ENCODE data around the gene CLRN3.

CLRN3 gene, protein sequence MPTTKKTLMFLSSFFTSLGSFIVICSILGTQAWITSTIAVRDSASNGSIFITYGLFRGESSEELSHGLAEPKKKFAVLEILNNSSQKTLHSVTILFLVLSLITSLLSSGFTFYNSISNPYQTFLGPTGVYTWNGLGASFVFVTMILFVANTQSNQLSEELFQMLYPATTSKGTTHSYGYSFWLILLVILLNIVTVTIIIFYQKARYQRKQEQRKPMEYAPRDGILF

DNA sequence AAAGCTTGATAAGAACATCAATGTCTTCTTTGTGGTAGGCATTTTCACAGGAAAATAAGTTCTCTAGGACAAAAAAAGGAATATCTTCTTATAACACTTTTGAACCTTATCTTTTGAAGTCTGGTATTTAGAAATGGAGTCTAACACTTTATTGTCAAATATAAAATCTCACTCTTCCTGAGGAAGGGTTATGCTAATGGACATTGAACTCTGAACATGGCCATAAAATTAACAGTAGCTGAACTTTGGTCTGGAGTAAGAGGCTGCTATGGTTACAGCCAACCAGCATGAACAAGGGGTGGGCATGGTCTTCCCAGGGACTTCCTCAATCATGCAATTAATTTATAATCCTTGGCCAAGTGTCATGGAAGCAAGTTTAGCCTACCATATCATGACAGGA, at the start of gene CLRN3:
Gene CLRN3 (minus strand): TSS at position 199 of the 400 bp plus-strand sequence. CDS start 157 bp downstream, at position 42.
- peak; percentile 85 for DNase-seq (ENCODE audit: low spot score)

DNA sequence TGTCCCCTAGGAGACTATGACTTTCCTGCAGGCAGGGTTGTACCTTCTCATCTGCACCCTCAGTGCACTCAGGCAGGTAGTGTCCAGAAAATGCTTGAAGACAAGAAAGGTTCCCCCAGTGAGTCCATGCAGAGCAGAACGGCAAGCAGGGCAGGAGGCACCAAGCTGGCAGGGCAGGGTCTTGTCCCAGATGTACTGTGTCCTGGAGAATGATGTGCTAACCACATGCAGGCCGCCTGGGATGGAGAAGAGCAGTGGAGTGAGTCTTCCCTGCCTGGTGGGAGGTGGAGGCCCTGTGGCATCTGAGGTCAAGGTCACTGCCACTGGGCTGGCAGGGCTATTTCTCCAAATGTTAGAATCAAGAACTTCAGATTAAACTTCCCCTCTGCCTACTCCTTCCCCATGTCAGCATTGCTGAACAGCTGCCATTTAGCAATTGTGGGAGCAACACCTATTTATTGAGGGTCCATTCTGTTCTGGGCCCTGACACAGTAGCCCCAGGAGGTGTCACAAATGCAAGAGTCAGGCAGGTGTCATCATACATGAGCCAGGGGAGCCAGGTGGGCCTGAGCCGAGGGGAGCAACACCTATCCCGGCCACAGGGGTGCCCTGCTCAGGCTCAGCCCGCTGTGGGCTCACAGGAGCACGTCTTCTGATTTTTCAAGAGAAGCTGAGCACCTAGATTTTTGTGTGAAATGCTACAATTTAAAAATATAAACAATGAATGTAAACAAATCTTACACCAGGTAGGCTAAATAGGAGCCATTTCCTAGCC, 48.3 kb upstream of the CLRN3 start:
- no peak for DNase-seq (ENCODE audit: low spot score)

DNA sequence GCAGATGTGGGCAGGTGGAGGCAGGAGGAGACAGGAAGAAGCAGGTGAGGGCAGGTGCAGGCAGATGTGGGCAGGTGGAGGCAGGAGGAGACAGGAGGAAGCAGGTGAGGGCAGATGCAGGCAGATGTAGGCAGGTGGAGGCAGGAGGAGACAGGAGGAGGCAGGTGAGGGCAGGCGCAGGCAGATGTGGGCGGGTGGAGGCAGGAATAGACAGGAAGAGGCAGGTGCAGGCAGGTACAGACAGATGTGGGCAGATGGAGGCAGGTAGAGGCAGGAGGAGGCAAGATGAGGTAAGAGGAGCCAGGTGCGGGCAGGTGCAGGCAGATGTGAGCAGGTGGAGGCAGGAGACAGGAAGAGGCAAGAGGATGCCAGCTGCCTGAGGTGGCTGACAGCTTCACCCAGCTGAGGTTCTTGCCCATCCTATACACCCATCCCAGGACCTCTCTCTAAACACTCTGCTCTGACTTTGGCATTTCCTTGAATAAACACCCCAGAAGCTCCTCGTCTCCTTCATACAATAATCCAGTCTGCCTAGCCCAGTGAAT, 47.1 kb upstream of the CLRN3 start:
- peak; percentile 18 for DNase-seq (ENCODE audit: low spot score)

DNA sequence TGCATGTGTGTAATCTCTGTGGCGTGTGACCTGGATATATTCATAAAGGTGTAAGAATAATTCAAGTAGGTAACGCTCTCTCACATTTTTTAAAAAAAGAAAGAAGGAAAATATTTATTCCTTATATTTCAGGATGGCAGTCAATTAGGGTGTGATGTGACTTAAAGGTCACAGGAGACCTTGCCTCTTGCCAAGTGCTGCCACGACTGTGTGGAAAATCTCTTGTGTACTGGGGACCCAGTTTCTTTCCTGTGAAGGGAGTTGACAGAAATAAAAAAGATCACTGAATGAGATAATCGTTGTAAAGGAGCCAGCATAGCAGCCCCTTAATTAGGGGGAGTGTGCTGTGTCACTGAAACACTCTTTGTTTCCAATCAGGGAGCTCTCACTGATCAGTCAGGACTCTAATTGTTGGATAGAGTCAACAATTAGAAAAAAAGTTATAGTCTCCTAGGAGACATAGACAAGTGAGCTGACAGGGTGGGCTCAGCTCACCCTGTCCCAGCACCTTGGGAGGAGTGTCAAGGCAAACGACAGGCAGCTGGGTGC, 45.2 kb upstream of the CLRN3 start:
- DNase-seq (ENCODE audit: low spot score), result no peak

DNA sequence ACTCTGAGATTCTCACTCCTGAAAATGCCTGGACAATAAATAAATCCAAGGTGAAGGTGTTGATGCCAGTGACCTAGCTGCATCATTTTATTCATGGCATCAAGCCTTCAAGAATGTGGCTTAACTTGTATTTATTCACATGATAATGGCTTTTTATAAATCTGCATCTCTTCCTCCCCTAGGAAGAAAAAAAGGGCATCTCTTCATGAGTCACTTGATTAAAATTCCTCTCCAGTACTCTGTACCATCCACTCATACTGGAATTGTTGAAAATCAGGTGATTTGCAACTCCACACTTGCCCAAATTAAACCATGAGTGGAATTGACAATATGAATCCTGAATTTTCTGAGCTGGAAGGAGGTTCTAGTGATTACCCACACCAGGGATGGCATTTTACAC, 44.3 kb upstream of the CLRN3 start:
- no peak for DNase-seq (ENCODE audit: low spot score)

DNA sequence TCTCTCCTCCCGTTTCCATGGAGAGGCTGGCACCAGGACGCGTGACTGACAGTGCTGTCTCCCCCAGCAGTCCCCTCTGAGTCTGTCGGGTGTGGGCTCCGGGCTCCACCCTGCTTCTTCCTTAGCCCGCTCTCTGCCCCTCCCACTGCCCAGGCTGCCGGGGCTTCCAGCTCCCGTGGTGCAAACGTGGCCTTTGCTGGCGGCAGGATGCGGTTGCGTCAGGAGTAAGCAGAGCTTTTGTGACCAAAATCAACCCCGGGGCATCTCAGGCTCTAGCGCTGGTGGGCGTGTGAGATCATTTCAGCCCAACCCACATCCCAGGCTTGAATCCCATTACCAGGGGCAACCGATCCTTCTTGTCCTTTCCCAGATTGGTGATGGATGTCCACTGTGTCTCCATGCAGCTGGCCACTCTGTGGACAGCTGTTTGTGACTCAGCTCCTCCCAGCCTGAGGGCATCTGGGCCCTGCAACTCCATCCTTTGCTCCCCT, 42.4 kb upstream of the CLRN3 start:
- no peak for DNase-seq (ENCODE audit: low spot score)

DNA sequence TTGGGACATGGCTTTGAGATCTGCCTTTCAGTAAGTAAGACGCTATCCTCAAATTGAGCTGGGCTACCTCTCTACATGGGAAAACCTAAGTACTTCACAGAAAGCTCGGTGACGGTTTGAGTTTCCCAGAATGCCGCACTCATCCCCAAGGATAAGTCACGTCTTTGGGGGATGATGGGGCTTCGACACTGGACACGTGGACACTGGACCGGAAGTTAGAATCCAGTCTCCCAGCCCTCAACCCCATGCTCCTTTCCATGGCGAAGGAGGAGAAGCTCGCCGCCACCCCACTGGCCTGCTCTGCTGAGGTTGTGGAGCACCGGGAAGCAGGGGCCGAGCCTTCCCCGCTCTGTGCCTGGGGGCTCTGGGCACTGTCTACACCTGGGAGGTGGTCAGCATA, 41.6 kb upstream of the CLRN3 start:
- DNase-seq (ENCODE audit: low spot score), result no peak

DNA sequence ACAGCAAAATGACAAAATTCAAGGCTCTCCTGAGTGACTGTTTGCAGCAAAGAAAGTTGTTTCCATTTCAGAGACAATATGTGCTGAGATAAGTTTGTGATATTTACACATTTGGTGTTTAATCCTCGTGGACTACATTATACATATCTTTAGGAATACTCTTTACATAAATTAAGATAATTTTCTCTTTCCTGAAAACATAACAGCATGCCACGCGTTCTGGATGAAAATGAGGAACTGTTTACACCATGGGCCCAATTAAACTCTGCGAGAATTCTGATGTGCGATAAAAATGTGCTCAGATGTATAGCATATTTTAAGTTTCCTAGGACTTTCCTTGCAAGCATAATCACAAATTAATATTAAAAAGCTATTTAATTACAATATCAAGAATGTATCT, 40.5 kb upstream of the CLRN3 start:
- no peak for DNase-seq (ENCODE audit: low spot score)

DNA sequence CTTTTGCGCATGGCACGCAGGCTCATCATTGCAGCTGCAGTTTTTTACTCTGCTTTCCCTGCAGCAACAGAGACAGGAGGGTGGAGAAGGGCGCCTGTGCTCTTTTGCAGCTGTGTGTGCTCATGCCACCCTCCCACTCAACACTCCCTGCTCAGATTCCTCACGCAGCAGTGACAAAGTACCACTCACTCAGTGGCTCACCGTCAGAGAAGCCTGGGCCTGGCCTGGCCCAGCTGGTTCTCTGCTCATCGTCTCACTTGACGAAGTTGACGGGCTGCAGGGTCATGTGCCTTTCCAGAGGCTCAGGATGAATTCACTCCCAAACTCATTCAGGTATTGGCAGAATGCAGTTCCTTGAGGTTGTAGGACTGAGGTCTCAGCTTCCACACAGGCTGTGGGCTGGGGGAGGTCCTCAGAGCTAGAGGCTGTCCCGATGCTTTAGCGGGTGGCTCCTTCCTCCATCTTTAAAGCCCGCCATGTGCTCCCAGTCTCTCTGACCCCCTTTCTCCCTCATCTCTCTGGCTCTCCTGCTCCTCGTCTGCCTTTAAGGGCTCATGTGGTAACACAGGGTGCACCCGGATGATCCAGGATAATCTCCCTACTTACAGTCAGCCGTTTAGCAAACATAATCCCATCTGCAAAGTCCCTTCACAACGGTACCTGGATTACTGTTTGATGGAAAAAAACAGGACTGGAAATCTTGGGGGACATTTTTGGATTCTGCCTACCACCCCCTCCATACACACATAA, 40.0 kb upstream of the CLRN3 start:
- DNase-seq (ENCODE audit: low spot score), result no peak

DNA sequence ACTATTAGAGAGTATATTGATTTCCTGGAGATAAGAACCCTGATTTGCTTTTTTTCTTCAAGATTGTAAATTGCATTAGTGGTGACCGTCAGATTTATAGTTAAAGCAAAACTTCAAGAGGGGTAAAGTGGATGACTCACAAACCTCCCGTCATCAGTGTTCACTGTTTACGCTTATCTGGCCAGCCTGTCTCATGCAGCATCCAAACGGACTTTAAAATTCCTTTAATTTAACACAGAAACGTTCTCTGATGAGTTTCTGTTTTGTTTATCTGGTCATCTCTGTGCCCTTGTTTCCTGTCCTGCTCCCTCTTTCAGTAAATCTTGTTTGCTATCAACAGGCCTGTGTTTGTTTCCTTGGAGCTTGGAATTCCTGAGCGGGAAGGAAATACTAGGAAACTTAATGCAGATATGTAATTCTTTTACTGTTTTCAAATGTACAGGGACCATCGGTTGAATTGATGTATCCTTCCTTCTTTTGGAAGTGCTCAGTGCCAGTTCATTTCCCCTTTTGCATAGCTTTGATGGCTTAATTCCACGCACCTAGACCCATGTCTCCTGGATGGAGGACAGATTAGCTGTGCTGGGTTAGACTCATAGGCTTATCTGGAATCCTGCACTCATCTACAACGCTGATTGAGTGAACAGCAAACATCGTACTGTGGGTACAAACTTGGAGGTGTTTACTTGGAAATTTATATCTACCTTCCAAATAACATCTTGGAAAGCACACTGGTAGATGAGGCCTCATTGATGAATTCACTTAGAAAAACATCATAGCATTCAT, 35.5 kb upstream of the CLRN3 start:
- DNase-seq (ENCODE audit: low spot score), result no peak

DNA sequence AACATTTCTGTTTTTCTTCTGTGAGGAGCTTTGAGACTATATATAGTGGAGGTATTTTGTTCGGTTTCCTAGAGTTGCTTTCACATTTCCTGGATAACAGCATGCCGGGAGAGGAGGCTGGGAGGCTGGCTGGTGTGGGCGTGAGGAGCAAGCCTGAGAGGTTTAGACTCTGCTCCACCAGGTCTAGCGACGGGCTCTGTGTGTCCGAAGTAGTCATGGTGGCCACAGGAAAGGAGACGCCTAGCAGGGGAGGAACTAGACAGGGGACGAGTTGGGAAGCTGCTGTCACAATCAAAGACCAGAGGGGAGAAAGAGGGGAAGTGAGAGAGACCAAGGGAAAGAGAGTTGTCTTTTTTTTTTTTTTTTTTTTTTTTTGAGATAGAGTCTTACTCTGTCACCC, 33.7 kb upstream of the CLRN3 start:
- DNase-seq (ENCODE audit: low spot score), result no peak

DNA sequence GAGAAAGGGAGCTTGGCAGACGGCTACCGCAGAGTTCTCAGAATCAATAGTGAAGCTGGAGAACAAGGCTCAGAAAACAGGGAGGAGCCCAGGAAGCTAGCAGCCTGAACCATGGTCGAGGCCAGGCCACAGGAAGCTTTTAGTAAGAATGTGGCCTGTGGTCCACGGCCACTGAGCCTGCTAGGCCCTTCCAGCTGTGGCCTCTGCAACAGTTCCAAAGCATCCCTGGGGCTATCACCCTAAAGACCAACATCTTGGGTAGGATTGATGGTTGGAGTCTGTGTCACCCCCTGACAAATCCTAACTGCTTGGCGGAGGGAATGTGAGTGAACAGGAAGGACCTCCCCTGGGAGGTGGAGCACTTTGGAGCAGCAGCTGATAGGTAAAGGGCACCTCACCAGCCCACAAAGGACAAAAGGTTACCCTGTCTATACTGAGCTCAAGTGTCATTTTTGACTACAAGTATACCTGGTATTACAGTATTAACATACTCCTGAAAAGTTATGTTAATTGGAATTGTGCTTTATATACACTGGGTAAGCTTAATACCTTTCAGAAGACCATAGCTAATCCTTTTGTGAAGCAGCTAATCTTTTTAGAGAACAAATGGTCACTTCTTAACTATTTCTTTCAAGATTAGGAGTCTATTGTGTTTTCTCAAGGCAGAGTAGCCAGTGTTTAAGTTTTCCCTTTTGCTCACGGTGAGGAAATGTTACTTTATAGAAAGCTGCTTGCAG, 32.9 kb upstream of the CLRN3 start:
- peak; percentile 32 for DNase-seq (ENCODE audit: low spot score)

DNA sequence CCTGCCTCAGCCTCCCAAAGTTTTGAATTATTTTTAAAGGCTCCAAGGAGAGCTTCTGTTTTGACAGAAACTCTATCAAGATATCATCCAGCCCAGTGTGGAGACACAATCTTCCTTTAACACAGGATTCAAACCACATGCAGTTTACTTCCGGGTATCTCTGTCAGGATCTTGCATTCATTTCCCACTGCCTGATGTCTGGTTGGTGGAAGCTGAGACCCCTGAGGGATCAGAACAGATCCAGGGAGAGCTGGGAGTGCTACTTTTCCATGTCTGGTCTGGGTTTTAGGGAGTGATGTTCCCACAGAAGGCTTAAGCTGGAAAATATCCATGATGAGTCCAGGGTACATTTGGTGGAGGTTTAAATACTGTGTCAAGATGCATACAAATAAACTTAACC, 30.9 kb upstream of the CLRN3 start:
- DNase-seq (ENCODE audit: low spot score), result no peak

DNA sequence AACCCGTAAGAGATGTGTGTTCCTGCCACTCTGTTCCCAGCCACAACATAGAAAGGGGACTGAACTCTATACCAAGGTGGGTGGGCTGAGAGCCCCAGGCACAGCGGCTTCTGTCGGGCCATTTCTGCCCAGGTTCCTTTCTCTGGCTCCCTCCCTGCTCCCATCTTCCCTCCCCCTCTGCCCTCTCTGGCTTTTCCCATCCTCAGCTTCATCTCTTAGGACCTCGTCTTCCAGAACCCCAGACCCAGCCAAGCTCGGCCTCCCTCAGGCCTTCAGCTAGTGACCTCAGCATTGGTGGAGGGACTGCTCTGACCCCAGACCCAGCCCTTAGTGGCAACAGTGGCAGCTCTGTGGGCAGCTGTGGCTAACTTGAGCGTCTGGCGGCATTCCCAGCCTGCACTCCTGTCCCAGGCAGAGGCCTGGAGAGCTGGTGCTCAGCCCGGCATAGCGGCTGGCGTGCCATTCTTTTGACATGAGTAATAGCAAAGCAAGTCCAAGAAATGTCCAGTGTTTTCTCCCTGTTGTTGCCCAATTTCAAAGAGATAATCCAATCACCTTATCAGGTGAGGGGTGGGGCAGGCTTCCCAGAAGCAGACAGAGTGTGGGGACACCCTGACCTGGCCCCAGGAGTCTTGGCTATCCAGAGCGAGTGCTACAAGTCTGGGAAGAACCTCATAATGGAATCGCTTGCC, 30.1 kb upstream of the CLRN3 start:
- DNase-seq (ENCODE audit: low spot score), result peak; percentile 76

DNA sequence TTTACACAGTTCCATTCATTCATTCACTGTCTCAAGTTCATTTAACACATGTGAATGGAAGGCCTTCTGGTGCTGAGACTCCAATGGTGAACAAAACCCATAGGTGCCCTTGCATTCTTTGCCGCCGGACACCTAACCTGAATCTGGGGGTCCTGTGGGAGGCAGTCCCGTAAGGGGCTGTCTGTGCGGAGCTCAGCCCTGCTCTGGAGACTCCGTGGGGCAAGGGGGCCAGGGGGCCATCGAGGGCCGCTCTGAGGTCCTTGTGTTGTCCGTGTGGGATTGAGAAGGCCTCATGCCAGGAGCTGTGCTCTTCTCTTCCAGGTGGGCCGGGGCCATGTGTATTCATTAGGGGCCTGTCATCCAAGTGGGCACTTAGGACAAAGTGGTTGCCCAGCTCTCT, 29.5 kb upstream of the CLRN3 start:
- no peak for DNase-seq (ENCODE audit: low spot score)

DNA sequence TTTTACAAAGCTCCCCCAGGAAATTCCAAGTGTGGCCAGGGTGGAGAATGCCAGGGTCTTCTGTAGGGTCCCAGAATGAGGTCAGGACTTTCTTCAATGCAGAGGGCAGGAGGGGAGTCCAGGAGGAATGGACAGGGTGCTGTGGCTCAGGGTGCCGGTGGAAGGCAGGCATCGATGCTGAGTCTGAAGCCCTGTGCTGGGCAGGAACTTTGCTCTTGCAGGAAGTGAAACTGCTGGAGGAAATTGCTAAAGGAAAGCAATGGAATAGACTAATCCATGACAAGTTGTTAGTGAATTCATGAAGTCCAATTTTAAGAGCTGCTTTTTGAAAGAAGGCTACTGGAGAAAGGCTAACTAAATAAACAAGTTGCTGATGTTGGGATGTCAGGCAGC, 29.0 kb upstream of the CLRN3 start:
- DNase-seq (ENCODE audit: low spot score), result no peak

DNA sequence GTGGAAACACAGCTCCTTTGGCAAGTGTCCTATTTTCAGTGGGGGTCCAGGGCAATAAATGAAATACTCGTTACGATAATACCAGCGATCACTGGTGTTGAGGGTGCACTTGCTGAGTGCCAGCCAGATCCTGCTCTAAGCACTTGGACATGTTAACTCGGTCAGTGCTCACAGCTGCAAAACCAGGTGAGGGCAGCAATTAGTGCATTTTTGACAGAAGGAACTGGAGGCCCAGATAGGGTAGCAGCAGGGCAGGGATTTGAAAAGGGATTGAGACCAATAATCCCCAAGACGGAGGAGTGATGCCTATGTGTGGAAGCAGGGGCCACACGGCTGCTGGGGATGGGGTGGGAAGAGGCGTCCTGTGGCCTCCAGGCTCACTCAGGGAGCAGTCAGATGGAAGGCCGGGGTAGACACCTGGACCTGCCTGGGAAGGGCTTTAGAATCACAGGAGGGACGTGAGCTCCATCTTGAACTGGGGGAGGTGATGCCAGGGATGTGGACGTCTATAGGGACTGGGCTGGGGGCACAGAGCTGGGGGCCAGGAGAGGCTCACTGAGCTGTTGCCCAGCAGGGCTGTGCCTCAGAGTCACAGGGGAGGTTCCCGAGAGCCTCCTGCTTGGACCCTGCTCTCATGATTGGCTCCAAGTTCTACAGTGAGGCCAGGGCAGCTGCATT, 28.5 kb upstream of the CLRN3 start:
- no peak for DNase-seq (ENCODE audit: low spot score)

DNA sequence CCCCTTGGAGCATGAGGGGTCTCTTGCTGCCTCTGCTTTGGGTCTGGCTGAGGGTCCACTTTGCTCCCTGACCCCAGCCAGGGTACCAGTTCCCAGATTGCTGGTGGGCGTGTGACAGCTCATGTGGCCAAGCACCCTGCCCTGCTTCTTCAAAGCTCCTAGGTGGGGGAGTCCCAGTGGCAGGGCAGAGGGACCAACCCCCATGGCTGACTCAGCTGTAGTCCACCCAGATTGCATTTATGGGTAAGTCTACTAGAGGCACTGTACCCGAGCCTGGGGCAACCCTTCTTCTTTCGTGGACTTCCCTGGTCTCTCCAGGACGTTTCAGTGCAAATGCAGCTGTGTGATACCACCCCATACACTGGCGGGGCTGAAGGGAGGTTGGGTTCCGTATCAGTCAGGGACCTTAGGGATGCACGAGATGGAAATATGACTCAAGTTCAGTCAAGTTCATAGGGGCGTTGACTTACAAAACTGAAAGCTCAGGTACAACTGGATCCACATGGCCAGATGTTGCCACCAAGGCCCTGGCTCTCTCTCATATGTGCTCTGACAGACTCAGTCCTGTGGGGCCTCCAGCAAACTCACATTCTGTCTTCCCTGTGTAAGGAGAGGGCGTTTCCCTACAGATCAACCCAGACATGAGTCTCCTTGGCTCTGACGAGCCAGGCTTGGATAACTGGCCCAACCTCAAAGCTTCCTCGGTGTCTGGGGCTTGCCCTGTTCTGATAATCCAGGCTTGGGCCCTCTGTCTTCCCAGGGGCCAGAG, 27.7 kb upstream of the CLRN3 start:
- DNase-seq (ENCODE audit: low spot score), result no peak
